AG10803 (cell line): ENCODE data around the gene SAMHD1.
A peak's percentile ranks its signal among the peaks of the same experiment; 100 is the strongest.

Source experiments
- DNase-seq: peaks from one replicate; pipeline ENCODE4 v3.0.0; 2010; ENCODE audit warnings: low read depth
- H3K4me3 ChIP-seq: 2 replicates; pipeline ENCODE4 v1.5.1; 2011; ENCODE audit warnings: mild to moderate bottlenecking, low read length, control low read depth
- CTCF ChIP-seq: conservative IDR thresholded peaks from 2 replicates; pipeline ENCODE4 v1.5.1; 2011; ENCODE audit warnings: mild to moderate bottlenecking, low read length, control low read depth, inconsistent platforms

Gene SAMHD1

GRCh38 chr20:36895036-36895435, 56.5 kb downstream of the SAMHD1 start:
- TF ChIP-seq CTCF: no peak
- no peak for DNase-seq
- no peak overlapping the region for H3K4me3 ChIP-seq

- no peak for TF ChIP-seq CTCF
Observed at GRCh38 chr20:36893801-36894200, 57.7 kb downstream of the SAMHD1 start.

GRCh38 chr20:36891211-36891610, 60.3 kb downstream of the SAMHD1 start:
- DNase-seq: no peak
- H3K4me3 ChIP-seq: no peak overlapping the region
- TF ChIP-seq CTCF: no peak

More at GRCh38 chr20:36893801-36894200, 57.7 kb downstream of the SAMHD1 start:
- no peak for DNase-seq
- H3K4me3 ChIP-seq: no peak overlapping the region

GRCh38 chr20:36890586-36890985, 60.9 kb downstream of the SAMHD1 start:
- H3K4me3 ChIP-seq: no peak overlapping the region
- no peak for TF ChIP-seq CTCF
- no peak for DNase-seq

GRCh38 chr20:36888880-36889516, 62.5 kb downstream of the SAMHD1 start:
- no peak overlapping the region for H3K4me3 ChIP-seq
- TF ChIP-seq CTCF: no peak
- no peak for DNase-seq

GRCh38 chr20:36887752-36888090, 63.8 kb downstream of the SAMHD1 start:
- H3K4me3 ChIP-seq: peak overlapping the region; percentile 56
- no peak for TF ChIP-seq CTCF
- DNase-seq: peak; percentile 8

- H3K4me3 ChIP-seq: peak overlapping the region; percentile 56
- peak; percentile 97 for TF ChIP-seq CTCF
- peak; percentile 62 for DNase-seq
Observed at GRCh38 chr20:36886859-36887751, 64.4 kb downstream of the SAMHD1 start.
